Endothelial cell of umbilical vein (primary cell): ENCODE measurements around the gene CXorf66.

Experiments
- CTCF ChIP-seq, 2 donors: IDR thresholded peaks; 1 replicate in 1 of 2; 2 replicates in 1 of 2; pipeline ENCODE4 v1.5.1; 2011; ENCODE audit warnings: low read length in 2 of 2, mild to moderate bottlenecking in 2 of 2, moderate library complexity in 2 of 2, control low read depth in 1 of 2, inconsistent platforms in 1 of 2, low read depth in 1 of 2; ENCODE audit not compliant: insufficient read depth in 1 of 2; ENCODE audit errors: extremely low read depth in 1 of 2
- EZH2 ChIP-seq: IDR thresholded peaks from 2 replicates; pipeline ENCODE4 v1.6.1; 2012; ENCODE audit warnings: borderline replicate concordance, low read depth, mild to moderate bottlenecking, moderate library complexity, low read length, inconsistent platforms; ENCODE audit not compliant: severe bottlenecking
- FOS ChIP-seq: IDR thresholded peaks from 2 replicates; pipeline ENCODE4 v1.6.1; 2011; ENCODE audit warnings: mild to moderate bottlenecking, low read length, moderate library complexity, borderline replicate concordance; ENCODE audit not compliant: insufficient read depth
- POLR2A ChIP-seq: IDR thresholded peaks from 2 replicates; pipeline ENCODE4 v1.6.1; 2012; ENCODE audit warnings: low read depth, mild to moderate bottlenecking, control low read depth, low read length
- POLR2AphosphoS5 ChIP-seq: IDR thresholded peaks from 2 replicates; pipeline ENCODE4 v1.6.1; 2012; ENCODE audit warnings: low read depth, mild to moderate bottlenecking, control low read depth, low read length, moderate library complexity; ENCODE audit not compliant: insufficient read depth
- TF ChIP-seq, protein P1 (sequence below): IDR thresholded peaks from 2 replicates; pipeline ENCODE4 v1.6.1; 2011; ENCODE audit not compliant: insufficient read depth, insufficient read length

DNA sequence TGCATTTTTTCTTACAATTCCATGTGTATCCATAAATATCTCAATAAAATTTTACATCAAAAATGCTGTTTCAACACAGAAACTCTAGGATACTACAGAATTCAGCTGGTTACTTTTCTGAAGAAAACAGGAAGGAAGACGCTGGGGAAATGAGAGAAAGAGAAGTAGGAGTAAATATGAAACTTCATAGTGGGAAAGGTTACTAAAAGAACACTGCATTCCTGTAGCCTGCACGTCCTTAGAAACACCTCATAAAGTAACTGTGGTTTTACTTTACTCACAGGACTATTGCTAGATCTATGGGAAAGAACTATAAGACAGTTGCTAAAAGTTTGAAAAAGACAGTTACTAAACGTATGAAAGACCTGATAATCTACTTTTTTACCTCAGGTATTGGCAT is 55.6 kb downstream of the CXorf66 start:
- TF ChIP-seq EZH2 (no peak), CTCF (IDR thresholded peaks at IDR 0.05; ENCODE audit: extremely low read depth in 1 of 2, insufficient read depth in 1 of 2, low read depth in 1 of 2, low read length in 2 of 2) (no peak), POLR2AphosphoS5 (no peak), POLR2A (no peak), FOS (no peak)
- TF ChIP-seq, protein P1, sequence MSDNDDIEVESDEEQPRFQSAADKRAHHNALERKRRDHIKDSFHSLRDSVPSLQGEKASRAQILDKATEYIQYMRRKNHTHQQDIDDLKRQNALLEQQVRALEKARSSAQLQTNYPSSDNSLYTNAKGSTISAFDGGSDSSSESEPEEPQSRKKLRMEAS: no peak
